Measurements from ENCODE around the gene CHD1L. TPM values are rescaled to one million over a fixed set of nuclear protein-coding genes. Genes with fewer than 3 reads are reported as not detected.

CHD1L gene
- total and polyA plus RNA-seq, 2 of the 13 experiments (the other 11 are each of a cell fraction or from before 2014, with no cell fraction given), result 74.3 to 111 TPM

DNA sequence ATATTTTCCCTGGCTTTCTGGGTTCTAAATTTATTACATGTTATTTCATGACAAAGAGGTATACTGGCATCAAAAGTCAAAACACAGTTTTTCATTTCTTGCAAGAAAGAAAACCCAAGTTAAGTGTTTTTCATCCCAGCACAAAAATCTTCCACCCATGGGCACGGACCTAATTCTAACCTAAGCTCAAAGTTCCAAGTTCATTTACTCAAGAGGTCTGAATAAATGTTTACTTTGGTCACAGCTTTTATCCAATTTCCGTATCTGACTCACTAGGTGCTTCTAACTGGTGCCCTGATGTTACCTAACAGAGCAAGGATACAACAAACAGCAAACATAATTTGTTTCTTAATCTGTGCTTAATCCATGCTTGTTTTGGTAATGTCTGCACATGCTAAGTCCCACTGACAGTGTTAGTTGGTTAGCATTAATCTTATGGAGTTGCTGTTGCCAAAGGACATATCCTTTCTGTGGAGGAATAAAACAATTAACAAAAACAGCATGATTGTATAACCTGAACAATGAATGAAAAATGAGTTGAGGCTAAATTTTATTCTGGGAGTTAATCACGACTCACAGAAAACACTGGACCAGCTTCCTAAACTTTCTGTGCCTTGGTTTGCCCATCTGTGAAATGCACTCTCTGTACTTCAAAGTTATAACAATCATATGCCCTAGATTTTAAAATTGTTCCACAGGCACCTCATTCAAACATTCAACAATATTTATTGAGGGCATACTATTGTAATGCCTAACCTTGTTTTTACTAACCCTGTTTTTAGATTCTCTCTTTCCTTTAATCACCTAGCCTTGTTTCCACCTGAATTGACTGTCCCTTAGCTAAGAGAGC, 4.2 kb upstream of the CHD1L start (continued):
- TF ChIP-seq TCF12 (IDR thresholded peaks at IDR 0.05) (no peak), TCF12 (CRISPR knock-in tag; IDR thresholded peaks at IDR 0.05) (peak; percentile 89; the same call in 1 of the 2 replicates), NR2F6 (IDR thresholded peaks at IDR 0.05) (peak; percentile 89), NR2F6 (CRISPR knock-in tag; IDR thresholded peaks at IDR 0.05) (peak; percentile 85), ZNF101 (CRISPR knock-in tag; IDR thresholded peaks at IDR 0.05; ENCODE audit: borderline replicate concordance, low read depth) (no peak), FOXK1 (CRISPR knock-in tag; IDR thresholded peaks at IDR 0.05; ENCODE audit: borderline replicate concordance, low read depth) (peak; percentile 93), YEATS4 (CRISPR knock-in tag; IDR thresholded peaks at IDR 0.05; ENCODE audit: borderline replicate concordance) (0 out of 2 replicates have a peak, but pooled peaks have one; percentile 26), ETV5 (CRISPR knock-in tag; IDR thresholded peaks at IDR 0.05; ENCODE audit: borderline replicate concordance) (peak; percentile 97), ZNF687 (CRISPR knock-in tag; IDR thresholded peaks at IDR 0.05) (no peak), CBFB (CRISPR knock-in tag; IDR thresholded peaks at IDR 0.05) (0 out of 2 replicates have a peak, but pooled peaks have one; percentile 23), CAMTA2 (CRISPR knock-in tag; IDR thresholded peaks at IDR 0.05; ENCODE audit: borderline replicate concordance) (no peak), ISX (CRISPR knock-in tag; conservative IDR thresholded peaks at IDR 0.05) (no peak), STAG1 (CRISPR knock-in tag; IDR thresholded peaks at IDR 0.05) (peak; percentile 10; the same call in 1 of the 2 replicates), SRSF4 (IDR thresholded peaks at IDR 0.05; ENCODE audit: low read depth, low read length, poor library complexity, severe bottlenecking) (no peak), SIX4 (CRISPR knock-in tag; IDR thresholded peaks at IDR 0.05) (peak; percentile 80), TCF7 (IDR thresholded peaks at IDR 0.05; ENCODE audit: low read depth) (peak; percentile 90), PITX1 (CRISPR knock-in tag; IDR thresholded peaks at IDR 0.05) (peak; percentile 94), MXD4 (CRISPR knock-in tag; IDR thresholded peaks at IDR 0.05) (peak; percentile 43; the same call in 1 of the 2 replicates), DR1 (CRISPR knock-in tag; IDR thresholded peaks at IDR 0.05) (no peak), ZNF580 (CRISPR knock-in tag; IDR thresholded peaks at IDR 0.05; ENCODE audit: borderline replicate concordance, low read depth) (no peak), DPF2 (CRISPR knock-in tag; IDR thresholded peaks at IDR 0.05; ENCODE audit: borderline replicate concordance, low read depth) (peak; percentile 82), CREM (IDR thresholded peaks at IDR 0.05) (peak; percentile 93), CREM (CRISPR knock-in tag; IDR thresholded peaks at IDR 0.05) (no peak), TEAD3 (CRISPR knock-in tag; optimal IDR thresholded peaks at IDR 0.05; ENCODE audit: borderline replicate concordance) (peak; percentile 70), GATAD1 (CRISPR knock-in tag; IDR thresholded peaks at IDR 0.05) (peak; percentile 69), KAT2B (IDR thresholded peaks at IDR 0.05; ENCODE audit: borderline replicate concordance, low read depth, low read length) (no peak), ZNF441 (CRISPR knock-in tag; IDR thresholded peaks at IDR 0.05; ENCODE audit: borderline replicate concordance) (no peak)
- TF ChIP-seq, protein P1, sequence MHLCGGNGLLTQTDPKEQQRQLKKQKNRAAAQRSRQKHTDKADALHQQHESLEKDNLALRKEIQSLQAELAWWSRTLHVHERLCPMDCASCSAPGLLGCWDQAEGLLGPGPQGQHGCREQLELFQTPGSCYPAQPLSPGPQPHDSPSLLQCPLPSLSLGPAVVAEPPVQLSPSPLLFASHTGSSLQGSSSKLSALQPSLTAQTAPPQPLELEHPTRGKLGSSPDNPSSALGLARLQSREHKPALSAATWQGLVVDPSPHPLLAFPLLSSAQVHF (CRISPR knock-in tag; IDR thresholded peaks at IDR 0.05), result no peak
